Right ventricle myocardium superior (tissue), 1 donor: ENCODE data around the gene LRRC36. TPM values are rescaled to one million over a fixed set of nuclear protein-coding genes. Genes with fewer than 3 reads are reported as not detected.
A peak's percentile ranks its signal among the peaks of the same experiment; 100 is the strongest.
"Not testable (repeated sequence)": the region's sequence is repeated elsewhere in the genome, so short reads cannot be mapped to it uniquely, and the experiment has no call there.

Source experiments
- ATAC-seq: fragments of 200-7000 bp; cut with Tn5 transposase; one replicate; pipeline ENCODE4 v1.9.1; 2020; ENCODE audit warnings: mild to moderate bottlenecking; ENCODE audit not compliant: poor library complexity
- DNase-seq: peaks from one replicate; pipeline ENCODE4 v3.0.0-alpha.2; 2020
- intact Hi-C: fragments of 100-400 bp; cut with DNase I; formaldehyde crosslinking; loops from one replicate; pipeline ENCODE4 v1.11.2; 2022
- total RNA-seq: library from RNA; stranded (reverse); fragmentation: NEBNext Ultra II Directional; extraction: Animal tissue kit (Norgen Biotek cat#: 25700); gene quantifications from one replicate; pipeline ENCODE4 v1.2.1, GENCODE V29; 2021
- donor health status: DM: no; HTN: yes; CAD: no; lungs with severe emphysema.

LRRC36 gene
- total RNA-seq, 1 donor from 2014 or later: not detected

DNA sequence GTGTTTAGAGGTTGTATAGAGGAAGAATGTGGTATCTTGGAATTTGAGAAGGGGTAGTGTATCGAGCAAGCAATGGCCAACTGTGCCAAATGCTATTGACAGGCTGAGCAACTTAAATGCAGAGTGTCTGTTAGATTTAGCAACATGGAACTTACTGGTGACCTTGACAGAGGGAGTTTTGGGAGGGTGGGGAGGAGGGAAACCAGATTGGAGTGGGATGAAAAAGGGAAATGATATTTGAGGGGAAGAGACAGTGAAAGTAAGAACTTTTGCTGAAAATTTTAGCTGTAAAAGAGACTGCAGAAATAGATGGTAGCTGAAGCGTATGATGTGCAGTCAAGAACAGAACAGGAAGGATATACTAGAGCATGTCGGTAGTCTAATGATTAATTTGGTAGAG, 1.1 kb downstream of the LRRC36 start:
- no peak for ATAC-seq
- intact Hi-C loops: no loop called here

DNA sequence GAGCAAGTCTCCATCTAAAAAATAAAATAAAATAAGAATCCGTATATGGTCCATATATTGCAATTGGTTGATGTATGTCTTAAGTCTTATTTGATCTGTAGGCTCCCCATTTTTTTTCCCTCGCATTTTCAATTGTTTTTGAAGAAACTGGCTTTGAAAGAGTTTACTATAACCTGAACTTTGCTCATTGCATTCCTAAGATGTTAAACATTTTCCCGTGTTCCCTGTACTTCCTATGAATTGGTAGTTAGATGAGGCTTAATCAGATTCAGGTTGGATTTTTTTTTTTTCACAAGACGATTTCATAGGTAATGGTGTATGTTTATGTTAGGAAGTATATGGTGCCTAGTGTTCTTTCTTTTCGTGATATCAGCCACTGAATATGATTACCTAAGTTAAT, 3.3 kb downstream of the LRRC36 start:
- DNase-seq (no peak), ATAC-seq (no peak)
- intact Hi-C loops: no loop called here

More for the DNA sequence above, 1.1 kb downstream of the LRRC36 start:
- DNase-seq: no peak

DNA sequence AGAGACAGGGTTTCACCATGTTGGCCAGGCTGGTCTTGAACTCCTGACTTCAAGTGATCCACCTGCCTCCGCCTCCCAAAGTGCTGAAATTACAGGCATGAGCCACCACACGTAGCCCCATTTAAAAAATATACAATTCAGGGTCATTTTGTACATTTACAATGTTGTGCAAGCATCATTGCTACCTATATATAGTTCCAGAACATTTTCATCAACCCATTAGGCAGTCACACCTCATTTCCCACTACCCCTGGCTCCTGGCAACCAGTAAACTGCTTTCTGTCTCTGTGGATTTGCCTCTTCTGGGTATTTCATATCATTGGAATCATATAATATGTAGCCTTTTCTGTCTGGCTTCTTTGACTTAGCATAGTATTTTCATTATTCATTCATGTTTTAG, 6.7 kb downstream of the LRRC36 start:
- DNase-seq (no peak), ATAC-seq (no peak)
- intact Hi-C loops: no loop called here

DNA sequence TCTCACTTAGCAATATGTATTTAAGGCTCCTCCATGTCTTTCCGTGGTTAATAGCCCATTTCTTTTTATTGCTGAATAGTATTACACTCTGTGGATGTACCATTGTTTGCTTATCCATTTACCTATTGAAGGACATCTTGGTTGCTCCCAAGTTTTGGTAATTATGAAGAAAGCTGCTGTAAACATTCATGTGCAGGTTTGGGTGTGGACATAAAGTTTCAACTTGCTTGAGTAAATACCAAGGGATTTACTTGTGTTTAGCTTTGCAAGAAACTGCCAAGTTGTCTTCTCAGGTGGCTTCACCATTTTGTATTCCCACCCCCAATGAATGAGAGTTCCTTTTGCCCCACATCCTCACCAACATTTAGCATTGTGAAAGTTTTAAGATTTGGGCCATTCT, 9.5 kb downstream of the LRRC36 start:
- intact Hi-C loops: no loop called here
- DNase-seq (no peak), ATAC-seq (no peak)

DNA sequence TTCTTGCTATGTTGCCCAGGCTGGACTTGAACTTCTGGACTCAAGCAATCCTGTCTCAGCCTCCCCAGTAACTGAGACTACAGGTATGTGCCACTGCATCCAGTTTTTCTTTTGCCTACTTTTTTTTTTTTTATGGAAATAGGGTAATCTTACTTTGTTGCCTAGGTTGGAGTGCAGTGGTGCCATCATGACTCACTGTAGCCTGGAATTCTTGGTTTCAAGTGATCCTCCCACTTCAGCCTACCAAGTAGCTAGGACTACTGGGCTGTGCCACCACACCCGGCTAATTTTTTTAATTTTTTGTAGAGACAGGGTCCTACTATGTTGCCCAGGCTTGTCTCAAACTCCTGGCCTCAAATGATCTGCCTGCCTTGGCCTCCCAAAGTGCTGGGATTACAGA, 10.0 kb downstream of the LRRC36 start:
- intact Hi-C loops: no loop called here
- DNase-seq (no peak), ATAC-seq (no peak)

DNA sequence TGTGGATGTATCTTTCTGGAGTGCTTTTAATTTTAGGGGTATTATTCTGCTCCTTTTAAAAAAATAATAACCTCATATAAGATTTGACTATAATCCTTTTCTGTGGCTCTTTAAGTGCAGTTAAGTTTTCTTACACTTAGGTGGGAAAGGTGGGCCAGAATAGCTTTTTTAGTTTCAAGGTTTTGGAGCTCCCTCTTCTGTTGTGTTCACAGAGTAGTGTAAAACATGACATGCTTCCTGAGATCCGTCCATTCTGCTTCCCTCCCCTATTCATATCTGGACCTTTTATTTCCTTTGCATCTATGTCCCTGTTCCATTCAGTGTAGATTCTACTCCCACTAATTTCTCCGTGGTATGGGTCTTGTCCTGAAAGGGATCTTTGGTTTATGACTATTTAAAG, 12.8 kb downstream of the LRRC36 start:
- ATAC-seq: no peak
- no peak for DNase-seq
- intact Hi-C loops: no loop called here

DNA sequence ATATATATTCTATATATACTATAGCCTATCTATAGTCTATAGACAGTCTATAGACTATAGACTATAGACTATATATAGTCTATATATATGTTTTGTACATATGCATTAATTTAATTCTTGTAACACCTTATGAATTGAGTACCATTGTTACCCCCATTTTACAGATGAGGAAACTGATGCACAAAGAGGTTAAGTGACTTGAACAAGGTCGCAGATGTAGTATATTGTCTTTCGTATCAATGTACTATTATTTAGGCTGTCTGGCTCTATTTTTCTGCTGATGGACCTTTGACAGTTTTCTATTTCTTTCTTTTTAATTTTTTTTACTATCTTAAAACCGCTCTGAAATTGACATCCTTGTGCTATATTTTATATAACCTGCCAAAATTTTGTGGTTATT, 14.6 kb downstream of the LRRC36 start:
- DNase-seq: no peak
- no peak for ATAC-seq
- intact Hi-C loops: no loop called here

DNA sequence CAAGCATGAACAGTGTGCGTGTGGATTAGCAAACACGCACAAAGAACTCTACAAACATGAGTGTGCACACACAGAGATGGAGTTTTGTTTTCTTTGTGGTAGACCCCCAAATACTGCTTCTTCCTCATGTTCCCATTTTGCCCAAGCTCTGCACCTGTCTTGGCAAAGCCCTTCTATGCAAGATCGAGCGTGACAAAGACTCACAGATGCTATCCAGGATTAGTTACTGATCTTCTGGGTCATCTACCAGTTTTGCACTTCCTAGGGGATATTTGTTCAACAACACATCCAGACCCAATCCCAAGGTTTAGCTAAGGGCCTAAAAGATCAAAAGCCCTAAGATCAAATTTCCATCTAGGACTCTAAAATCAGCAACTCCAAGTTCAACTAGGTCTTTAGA, 16.0 kb downstream of the LRRC36 start:
- intact Hi-C loops: no loop called here
- ATAC-seq: no peak
- DNase-seq: no peak

DNA sequence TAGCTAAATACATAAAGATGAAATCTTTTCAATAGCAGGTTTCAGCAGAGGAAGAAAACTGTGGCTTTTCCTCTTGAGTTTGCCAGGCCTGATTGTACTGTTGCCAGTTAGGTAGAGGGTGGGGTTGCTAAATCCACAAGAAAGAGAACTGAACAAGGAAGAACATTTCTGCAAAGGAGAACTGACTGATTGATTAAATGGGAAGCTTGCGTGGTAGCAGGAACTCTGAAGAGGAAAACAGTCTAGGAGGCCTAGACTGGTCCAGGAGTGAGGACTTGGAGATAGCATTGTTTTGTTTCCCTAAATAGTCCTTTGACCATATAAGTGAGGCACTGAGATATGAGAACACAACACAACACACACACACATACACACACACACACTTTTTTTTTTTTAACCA, 18.8 kb downstream of the LRRC36 start:
- DNase-seq (no peak), ATAC-seq (peak; percentile 15)
- intact Hi-C loops: no loop called here

DNA sequence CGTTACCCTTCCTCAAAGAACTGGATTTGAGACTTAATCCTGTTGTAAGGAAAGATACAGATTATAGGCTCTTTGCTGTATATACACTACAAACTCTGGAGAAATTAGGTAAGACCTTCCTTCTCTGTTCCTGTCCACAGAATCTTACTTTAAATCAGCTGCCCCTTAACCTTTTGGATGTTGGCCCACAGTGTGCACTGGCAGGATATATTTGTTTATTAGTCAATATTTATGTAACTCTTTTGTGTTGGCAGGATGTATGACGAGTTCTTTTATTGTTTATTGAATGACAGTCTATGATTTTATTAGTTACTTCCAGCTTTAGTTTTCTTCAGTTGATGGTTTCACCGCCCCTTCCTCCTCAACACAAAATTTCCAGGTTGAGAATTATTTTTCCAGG, 19.7 kb downstream of the LRRC36 start:
- no peak for ATAC-seq
- intact Hi-C loops: no loop called here
- no peak for DNase-seq

DNA sequence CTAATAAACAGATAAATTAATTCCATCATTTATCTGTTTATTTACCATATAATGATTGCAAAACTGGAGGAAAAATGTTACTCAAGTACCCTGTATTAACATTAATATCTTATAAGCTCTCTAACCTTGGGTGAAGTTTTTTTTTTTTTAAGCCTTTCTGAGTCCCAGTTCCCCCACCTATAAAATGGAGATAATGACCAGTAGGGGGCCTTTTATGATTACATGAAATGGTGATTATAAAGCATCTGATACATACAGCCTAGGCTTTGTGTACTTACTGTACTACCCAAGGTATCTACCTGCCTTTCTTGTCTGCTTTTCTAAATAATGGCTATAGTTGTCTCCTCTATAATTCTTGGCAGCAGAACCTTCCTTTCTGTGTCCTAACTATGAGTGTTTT, 22.6 kb downstream of the LRRC36 start:
- no peak for DNase-seq
- intact Hi-C loops: no loop called here
- ATAC-seq: no peak

DNA sequence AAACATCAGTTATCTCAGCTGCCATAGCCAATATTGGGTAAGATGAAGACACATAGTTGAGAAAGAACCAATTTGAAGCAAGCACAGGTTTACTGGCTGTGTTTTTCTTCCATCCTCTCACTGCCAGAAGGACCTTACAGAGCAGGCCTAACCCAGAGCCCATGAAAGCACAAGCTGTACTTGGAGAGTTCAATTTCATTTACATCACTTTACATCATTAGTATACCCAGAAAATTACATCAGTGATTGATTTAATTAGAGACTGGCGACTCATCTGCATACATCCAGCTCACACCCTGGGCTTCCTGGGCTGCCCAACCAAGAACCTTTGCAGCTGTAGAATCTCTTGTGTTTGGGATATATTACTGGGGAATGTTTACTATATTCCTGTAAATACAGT, 23.7 kb downstream of the LRRC36 start:
- ATAC-seq: no peak
- intact Hi-C loops: no loop called here
- DNase-seq: no peak

DNA sequence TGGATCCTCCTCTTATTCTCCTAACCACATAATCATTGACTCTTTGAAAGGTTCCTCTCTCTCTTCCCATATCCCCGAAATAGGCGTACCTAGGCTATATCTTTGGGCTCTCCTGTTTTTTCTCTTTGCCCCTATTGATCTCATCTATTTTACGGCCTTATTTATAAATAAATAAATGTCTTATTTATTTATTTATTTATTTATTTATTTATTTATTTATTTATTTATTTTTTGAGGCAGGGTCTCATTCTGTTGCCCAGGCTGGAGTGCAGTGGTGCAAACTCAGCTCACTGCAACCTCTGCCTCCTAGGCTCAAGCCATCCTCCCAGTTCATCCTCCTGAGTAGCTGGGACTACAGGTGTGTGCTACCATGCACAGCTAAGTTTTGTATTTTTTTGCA, 25.8 kb downstream of the LRRC36 start:
- DNase-seq, intact Hi-C loops, ATAC-seq: not testable (repeated sequence)

DNA sequence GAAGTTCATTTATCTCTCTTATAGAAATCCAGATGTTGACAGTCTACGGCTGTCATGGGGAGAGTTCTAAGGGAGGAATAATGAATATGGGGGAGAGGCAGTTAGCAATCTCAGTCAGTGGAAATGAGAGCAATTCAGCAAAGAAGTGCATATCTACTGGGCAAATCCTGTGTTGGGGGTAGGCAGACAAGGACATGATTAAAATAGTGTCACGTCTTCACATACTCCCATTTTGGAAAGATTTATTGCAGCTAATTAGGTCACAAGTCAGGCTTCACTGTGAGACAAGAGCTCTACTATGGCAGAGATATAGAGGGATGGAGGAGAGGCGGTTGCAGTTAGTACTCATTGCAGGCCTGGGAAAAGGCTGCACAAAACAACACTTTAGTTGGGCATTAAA, 29.8 kb downstream of the LRRC36 start:
- ATAC-seq: no peak
- intact Hi-C loops: no loop called here
- DNase-seq: no peak

DNA sequence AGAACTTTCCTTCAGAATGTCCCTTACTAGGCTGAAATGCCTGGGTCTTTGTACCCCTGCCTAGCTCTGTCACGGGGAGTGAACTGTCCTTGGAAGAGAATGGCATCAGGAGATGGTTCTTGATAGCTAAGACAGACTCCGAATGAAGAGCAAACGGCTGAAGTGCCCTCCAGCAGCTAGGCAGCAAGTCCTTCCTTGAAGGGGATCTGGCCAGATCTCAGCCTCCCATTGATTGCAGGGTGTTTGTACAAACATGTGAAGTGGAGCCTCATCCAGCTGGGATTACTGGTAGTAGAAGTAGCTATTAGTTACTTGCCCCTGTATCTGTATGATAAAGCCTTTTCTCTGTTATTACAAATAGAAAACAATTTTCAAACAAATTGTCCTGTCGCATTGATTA, 30.9 kb downstream of the LRRC36 start:
- intact Hi-C loops: no loop called here
- DNase-seq (no peak), ATAC-seq (no peak)

DNA sequence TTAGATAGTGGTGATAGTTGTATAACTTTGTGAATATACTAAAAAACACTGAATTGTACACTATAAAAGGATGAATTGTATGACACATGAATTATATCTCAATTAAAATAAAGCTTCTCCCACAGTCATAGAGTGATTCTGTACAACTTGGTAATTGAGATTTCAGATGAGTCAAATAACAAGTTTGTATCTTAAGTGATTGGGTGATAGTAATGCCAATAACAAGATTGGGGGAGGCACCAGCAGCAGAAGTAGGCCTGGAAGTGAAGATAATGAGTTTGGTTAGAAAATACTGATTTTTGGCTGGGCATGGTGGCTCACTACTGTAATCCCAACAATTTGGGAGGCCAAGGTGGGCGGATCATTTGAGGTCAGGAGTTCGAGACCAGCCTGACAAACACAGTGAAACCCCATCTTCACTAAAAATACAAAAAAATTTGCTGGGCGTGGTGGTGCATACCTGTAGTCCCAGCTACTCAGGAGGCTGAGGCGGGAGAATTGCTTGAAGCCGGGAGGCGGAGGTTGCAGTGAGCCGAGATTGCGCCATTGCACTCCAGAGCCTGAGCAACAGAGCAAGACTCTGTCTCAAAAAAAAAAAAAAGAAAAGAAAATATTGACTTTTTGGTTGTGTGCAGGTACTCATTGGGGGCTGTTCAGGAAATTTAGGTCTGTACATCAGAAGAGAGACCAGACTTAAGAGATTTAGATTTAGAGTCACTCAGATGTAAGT, 33.1 kb downstream of the LRRC36 start:
- ATAC-seq, DNase-seq, intact Hi-C loops: not testable (repeated sequence)

DNA sequence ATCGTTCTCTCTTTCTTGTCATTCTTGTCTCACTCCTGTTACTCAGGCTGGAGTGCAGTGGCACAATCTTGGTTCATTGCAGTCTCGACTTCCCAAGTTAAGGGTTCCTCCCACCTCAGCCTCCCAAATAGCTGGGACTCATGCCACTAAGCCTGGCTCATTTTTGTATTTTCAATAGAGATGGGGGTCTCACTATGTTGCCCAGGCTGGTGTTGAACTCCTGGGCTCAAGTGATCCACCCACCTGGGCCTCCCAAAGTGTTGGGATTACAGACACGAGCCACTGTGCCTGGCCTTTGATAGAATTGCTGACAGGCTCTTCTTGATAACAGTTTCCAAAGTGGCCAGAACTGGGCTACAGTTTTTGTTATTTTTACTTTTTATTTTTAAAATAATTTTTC, 34.4 kb downstream of the LRRC36 start:
- DNase-seq (no peak), ATAC-seq (no peak)
- intact Hi-C loops: no loop called here

DNA sequence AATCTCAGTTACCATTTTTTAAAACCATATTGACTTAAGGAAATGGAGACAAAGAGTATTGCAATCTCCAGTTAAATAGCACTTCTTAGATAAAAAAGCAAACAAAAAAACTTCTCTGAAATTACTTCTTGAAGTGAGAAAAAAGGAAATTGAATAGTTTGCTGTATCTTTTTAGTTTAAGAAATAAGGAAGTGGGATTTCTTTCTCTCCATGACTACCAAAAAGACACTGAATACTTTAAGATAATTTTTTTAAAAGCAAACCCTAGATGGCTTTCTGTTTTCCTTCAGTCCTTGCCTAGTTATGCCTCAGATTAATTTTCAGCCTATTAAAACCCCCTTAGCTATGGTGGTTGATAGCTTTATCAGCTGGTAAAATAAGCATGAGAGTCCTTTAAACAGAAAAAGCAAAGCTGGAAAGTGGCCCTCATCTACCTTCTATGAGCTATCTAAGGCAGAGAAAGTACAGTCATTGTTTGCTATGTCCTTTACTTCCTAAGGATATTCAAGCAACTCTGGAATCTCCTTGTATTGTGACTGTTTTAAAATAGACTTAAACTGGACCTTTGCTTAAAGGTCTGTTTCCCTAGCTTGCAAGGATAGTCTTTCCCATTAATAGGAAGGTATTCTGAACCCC, 38.1 kb downstream of the LRRC36 start:
- DNase-seq (no peak), ATAC-seq (no peak)
- intact Hi-C loops: no loop called here

DNA sequence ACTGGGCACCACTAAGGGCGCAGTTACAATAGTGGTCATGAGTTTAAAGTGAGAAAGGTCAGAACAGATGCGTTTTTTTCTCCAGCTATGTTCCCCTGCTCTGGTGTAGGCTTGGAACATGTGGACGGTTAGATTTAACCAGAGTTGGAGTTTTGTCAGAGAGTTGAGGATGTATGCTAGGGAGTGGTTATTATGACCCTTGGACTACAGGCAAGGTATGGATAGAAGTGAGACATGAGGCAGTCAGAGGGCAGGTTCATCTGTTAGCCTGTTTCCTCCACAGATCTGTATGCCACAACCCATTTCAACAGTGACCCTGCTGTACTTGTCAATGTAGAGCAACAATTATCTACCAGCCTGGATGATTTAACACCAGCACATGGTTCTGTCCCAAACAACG, 44.0 kb downstream of the LRRC36 start:
- ATAC-seq: no peak
- intact Hi-C loops: no loop called here

DNA sequence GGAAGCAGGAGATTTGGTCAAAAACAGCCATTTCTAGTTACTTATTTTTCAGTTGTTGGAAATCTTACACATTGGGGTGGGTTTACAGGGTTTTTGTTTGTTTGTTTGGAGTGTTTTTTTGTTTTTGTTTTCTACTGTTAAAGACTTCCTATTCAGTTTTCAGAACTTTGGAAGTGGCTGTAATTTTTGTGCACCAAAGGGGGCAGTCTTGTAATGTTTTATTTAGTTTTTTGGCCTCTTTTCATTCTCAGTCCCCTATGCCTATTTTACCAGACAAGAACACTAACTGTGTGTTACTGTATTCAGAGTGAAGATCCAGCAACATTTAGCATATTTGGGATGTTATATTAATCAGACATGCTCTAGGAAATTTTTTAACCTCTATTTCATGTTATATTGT, 46.0 kb downstream of the LRRC36 start:
- ATAC-seq (peak; percentile 31), DNase-seq (no peak)
- intact Hi-C loops: no loop called here

More for the DNA sequence above, 44.0 kb downstream of the LRRC36 start:
- no peak for DNase-seq

DNA sequence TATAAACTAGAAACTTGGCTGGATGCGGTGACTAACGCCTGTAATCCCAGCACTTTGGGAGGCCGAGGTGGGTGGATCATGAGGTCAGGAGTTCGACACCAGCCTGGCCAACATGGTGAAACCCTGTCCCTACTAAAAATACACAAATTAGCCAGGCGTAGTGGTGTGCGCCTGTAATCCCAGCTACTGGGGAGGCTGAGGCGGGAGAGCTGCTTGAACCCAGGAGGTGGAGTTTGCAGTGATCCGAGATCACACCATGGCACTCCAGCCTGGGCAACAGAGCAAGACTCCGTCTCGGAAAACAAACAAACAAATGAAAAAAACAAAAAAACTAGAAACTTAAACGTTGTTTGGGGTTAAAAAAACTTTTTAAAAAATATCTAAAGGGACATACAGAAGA, 49.4 kb downstream of the LRRC36 start:
- ATAC-seq, intact Hi-C loops, DNase-seq: not testable (repeated sequence)
